Stimulated activated CD8-positive, alpha-beta memory T cell treated with anti-CD3 and anti-CD28 coated beads, Interleukin-15, amount 100 ng/mL, for 1 hour (primary cell): ENCODE measurements around the gene NMBR.
"Not testable (repeated sequence)": the region's sequence is repeated elsewhere in the genome, so short reads cannot be mapped to it uniquely, and the experiment has no call there.

ENCODE experiments used
- DNase-seq: peaks from one replicate; pipeline ENCODE4 v3.0.0-alpha.2; 2020; ENCODE audit warnings: low read depth

Gene NMBR

DNA sequence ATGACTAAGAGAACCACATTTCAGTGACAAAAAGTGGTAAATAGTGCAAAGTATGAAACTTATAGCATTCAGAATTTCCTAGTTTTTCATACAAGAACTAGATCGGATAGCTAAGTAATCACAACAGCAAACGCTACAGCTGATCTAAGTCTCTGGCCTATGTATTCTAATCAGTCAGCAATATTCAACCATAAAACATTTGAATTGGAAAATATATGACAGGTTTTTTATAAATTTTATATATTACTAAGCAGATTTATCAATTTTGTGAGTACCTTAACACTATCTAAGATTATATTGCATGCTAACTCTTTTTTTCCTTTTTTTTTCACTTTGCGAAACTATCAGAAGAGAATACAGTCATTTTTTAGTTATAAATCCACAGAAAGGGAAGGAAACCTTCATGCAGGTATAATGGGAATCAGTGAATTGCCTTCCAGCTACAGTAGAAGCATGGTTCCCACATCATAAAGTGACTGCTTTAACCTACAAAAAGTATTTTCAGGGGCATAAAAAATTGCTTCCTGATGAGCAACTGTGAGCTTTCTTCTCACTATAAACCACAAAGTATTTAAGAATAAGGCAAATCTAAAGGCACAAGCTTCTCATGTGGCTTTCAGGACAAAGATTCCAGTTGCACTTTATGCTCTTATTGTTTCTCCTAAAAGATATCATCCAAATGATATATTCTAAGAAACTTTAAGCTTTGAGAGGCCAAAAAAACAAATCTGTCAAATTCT lies 88.2 kb downstream of the NMBR start:
- DNase-seq, result no peak

DNA sequence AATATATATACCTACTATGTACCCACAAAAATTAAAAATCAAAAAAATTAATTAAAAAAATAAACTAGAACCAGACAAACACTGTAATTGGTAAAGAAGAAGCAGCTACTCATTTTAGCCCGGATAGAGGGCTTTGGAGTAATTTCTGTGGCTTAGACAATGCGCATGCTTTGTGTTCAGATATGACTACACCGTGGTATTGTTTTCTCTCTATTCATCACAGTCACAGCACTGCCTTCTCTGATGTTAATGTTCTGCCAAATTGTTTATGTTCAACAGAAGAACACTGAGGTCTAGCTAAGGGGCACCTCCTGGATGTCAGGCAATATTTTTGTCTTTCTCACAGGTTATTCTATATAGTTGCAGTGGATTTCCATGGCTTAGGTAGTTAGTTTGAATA lies 91.7 kb downstream of the NMBR start:
- DNase-seq, result no peak

DNA sequence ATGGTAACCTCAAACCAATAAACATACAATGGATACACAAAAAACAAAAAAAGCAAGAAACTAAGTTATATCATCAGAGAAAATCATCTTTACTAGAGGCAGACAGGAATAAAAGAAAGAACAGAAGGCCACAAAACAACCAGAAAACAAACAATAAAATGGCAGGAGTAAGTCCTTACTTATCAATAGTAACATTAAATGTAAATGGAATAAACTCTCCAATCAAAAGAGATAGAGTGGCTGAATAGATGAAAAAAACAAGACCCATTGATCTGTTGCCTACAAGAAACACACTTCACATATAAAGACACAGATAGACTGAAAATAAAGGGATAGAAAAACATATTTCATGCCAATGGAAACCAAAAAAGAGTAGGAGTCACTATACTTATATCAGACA lies 95.5 kb downstream of the NMBR start:
- no peak for DNase-seq

DNA sequence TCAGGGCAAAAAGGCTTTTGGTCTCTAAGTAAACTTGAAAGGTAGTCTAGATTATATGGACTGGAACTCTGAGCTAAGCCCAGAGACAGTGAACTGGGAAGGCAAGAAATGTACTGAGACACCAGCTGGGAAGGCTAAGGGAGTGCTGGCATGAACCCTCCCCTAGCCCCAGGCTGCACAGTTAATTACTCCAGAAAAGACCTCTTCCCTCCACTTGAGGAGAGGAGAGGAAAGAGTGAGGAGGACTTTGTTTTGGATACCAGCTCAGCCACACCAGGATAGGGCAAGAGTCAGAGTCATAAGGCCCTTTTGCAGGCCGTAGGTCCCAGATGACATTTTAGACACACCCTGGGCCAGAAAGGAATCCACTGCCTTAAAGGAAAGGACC lies 98.3 kb downstream of the NMBR start:
- DNase-seq, result no peak

DNA sequence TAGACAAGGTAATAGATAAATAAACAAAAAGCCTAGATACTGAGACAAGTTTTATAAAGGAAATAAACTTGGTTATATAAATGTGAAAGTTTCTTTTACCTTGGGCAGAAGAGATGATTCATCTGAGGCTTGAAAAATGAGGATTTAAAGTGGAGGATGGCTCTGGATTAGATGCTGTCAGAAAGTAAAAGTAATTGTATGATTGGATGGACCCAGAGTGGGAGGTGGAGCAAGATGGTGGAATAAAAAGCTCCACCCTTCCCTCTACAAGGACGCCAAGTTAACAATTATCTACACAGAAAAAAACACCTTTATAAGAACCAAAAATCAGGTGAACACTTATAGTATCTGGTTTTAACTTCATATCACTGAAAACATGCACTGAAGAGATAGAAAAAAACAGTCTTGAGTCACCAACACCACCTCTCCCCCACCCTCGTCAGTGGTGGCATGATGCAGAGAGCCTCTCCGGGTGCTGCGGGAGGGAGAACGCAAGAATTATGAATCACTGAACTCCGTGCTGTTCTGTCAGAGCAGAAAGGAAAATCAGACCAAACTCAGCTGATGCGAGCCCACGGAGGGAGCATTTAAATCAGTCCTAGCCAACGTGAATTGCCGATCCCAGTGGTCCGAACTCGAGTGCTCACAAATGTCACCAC lies 98.9 kb downstream of the NMBR start:
- no peak for DNase-seq

DNA sequence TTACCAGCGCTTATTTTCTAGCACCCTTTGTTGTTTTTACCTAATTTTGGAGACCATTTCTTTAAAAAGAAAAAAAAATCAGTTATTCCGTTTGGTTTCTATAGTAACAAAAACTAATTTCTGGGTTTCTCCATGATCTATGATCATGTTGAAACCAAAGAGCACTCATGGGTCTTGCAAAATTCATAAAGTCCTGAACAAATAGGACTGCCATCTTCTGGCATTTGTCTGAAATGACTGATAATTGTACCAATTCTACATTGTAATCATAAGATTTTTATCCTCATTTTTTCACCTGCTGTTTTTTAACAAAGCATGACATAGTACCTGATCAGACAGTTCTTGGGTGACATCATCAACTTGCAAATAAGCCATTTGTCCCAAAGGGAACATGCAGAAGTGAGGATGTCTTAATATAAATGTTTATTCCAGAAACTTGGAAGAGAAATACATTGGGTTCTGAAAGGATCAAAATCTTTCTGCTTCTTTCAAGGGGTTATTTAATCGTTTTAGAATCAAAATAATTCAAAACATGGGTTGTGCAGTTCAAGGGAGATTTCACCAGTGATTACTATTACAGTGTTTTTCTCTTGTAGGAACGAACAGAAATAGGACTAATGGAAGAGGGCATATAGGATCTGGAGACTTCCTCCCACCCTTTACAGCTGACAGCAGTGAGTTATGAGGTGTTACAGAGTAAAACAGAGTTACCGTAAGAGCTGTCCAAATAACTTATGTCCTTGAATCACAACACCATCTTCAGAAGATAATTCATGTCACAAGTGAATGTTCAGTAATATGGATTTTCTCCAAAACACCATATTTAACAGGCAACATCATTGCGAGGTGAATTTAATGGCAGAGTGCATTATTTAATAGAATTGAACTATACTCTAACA lies 101.3 kb downstream of the NMBR start:
- no peak for DNase-seq

DNA sequence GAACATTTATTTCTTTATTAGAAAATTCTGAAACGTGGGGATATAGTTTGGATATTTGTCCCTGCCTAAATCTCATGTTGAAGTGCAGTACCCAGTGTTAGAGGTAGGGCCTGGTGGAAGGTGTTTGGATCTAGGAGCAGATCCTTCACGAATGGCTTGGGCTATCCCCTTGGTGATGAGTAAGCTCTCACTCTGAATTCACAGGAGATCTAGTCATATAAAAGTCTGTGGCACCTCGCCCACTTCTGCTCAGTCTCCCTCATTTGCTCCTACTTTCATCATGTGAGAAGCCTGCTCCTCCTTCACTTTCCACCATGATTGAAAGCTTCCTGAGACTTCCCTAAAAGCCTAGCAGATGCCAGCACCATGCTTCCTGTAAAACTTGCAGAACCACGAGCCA lies 111.0 kb downstream of the NMBR start:
- no peak for DNase-seq

DNA sequence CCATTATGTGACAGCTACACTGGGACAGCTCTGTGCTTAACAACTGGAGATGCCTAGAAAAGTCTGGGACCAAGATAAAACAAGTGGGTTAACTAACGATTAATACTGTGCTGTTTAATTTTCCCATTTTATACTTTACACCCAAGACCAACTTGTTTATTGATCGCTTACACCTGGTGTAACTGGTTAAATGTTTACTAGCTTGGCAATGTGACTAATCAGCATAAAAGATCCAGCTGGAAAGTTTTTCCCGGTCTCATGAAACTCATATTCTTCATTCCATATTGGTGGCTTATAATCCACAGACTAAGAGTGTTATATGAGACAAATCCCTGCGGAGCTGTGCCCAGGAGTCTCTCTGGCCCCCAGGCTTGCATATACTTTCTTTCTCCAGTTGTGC lies 115.9 kb downstream of the NMBR start:
- no peak for DNase-seq

DNA sequence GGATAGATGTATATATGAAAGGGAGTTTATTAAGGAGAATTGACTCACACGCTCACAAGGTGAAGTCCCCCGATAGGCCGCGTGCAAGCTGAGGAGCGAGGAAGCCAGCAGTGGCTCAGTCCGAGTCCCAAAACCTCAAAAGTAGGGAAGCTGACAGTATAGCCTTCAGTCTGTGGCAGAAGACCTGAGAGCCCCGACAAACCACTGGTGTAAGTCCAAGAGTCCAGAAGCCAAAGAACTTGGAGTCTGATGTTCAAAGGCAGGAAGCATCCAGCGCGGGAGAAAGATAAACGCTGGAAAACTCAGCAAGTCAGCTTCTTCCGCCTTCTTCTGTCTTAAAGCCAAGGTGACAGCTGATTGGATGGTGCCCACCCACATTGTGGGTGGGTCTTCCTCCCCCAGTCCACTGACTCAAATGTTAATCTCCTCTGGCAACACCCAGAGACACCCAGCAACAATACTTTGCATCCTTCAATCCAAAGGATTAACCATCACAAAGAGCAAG lies 116.8 kb downstream of the NMBR start:
- no peak for DNase-seq

DNA sequence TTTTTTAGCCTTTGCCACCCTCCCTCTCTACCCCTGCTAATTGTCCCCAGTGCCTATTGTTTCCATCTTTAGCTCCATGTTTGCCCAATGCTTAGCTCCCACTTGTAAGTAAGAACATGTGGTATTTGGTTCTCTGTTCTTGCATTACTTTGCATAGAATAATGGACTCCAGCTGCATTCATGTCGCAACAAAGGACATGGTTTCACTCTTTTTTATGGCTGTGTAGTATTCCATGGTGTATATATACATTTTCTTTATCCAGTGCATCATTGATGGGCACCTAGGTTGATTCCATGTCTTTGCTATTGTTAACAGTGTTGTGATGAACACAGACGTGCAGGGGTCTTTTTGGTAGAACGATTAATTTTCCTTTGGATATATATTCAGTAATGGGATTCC lies 118.4 kb downstream of the NMBR start:
- no peak for DNase-seq

DNA sequence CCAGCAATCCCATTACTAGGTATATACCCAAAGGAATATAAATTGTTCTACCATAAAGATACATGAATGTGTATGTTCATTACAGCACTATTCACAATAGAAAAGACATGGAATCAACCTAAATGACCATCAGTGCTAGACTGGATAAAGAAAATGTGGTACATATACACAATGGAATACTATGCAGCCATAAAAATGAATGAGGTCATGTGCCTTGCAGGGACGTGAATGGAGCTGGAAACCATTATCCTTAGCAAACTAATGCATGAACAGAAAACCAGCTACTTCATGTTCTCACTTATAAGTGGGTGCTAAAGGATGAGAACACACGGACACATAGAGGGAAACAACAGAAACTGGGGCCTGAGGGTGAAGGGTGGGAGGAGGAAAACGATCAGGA lies 119.1 kb downstream of the NMBR start:
- not testable (repeated sequence) for DNase-seq

DNA sequence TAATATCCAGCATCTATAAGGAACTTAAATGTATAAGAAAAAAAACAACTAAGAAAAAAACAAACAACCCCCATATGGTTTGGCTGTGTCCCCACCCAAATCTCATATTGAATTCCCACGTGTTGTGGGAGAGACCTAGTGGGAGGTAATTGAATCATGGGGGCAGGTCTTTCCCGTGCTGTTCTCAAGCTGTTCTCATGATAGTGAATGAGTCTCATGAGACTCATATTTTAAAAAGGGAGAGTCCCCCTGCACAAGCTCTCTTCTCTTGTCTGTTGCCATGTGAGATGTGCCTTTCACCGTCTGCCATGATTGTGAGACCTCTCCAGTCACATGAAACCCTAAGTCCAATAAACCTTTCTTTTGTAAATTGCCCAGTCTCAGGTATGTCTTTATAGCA lies 119.8 kb downstream of the NMBR start:
- DNase-seq, result no peak

DNA sequence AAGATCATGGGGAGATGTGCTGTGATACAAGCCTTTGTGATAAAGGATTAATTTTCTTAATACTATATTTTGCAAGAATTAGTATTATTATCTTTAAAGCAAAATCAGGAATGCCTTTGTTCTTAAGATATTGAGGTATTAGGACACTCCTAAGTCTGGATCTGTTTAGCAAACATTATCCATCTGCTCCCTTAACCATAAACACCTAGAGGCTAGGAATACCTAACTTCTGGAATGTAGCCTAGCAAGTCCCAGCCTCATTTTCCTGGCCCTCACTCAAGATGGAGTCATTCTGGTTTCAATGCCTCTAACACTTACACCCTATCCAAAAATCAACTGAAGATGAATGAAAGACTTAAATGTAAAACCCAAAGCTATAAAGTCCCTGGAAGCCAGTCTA lies 120.5 kb downstream of the NMBR start:
- DNase-seq, result no peak
